Activated gamma-delta T cell (primary cell): ENCODE data around the gene LTB.

Source experiments
- DNase-seq: peaks from one replicate; lab custom pipeline; 2025; lab: John Stamatoyannopoulos, UW

The LTB gene

GRCh38 chr6:31546958-31547726 is 35.1 kb downstream of the LTB start, which contains the start of gene NFKBIL1:
Gene NFKBIL1 (plus strand): TSS chr6:31547608. CDS start chr6:31547695, 87 bp downstream.
- peak; percentile 43 for DNase-seq

GRCh38 chr6:31546339-31546957 is 35.8 kb downstream of the LTB start, which contains the start of gene ATP6V1G2:
Gene ATP6V1G2 (minus strand): TSS chr6:31546608. CDS start chr6:31546559, 49 bp downstream.
- peak; percentile 49 for DNase-seq

GRCh38 chr6:31545291-31545690 is 36.9 kb downstream of the LTB start:
- no peak for DNase-seq

GRCh38 chr6:31544676-31545075 is 37.5 kb downstream of the LTB start:
- no peak for DNase-seq

GRCh38 chr6:31543639-31544038 is 38.6 kb downstream of the LTB start:
- no peak for DNase-seq

GRCh38 chr6:31541658-31542521 is 40.3 kb downstream of the LTB start, which contains the start of gene DDX39B:
Gene DDX39B (minus strand): TSS chr6:31542003. CDS start chr6:31540532, 1,471 bp downstream.
- peak; percentile 77 for DNase-seq

- no peak for DNase-seq
Observed at GRCh38 chr6:31541059-31541657, 41.1 kb downstream of the LTB start.

- DNase-seq, result no peak
Observed at GRCh38 chr6:31540640-31541039, 41.6 kb downstream of the LTB start.

GRCh38 chr6:31538805-31539400 is 43.3 kb downstream of the LTB start:
- no peak for DNase-seq

GRCh38 chr6:31535538-31536324 is 46.5 kb downstream of the LTB start:
- no peak for DNase-seq

- DNase-seq, result no peak
Observed at GRCh38 chr6:31534521-31535040, 47.6 kb downstream of the LTB start.

- no peak for DNase-seq
Observed at GRCh38 chr6:31534011-31534410, 48.2 kb downstream of the LTB start.

GRCh38 chr6:31533455-31533841 is 48.8 kb downstream of the LTB start:
- no peak for DNase-seq

GRCh38 chr6:31532644-31533454 is 49.4 kb downstream of the LTB start:
- no peak for DNase-seq

GRCh38 chr6:31531771-31532643 is 50.2 kb downstream of the LTB start:
- DNase-seq, result no peak

- DNase-seq, result no peak
Observed at GRCh38 chr6:31531162-31531561, 51.1 kb downstream of the LTB start.

GRCh38 chr6:31530659-31531058 is 51.6 kb downstream of the LTB start:
- no peak for DNase-seq
